Activated T-cell treated with anti-CD3 and anti-CD28 coated beads for 48 hours (primary cell): ENCODE measurements around the gene AP3D1.

Experiments
- DNase-seq: peaks from one replicate; pipeline ENCODE4 v3.0.0-alpha.2; 2020; ENCODE audit warnings: low read depth

AP3D1 gene

DNA sequence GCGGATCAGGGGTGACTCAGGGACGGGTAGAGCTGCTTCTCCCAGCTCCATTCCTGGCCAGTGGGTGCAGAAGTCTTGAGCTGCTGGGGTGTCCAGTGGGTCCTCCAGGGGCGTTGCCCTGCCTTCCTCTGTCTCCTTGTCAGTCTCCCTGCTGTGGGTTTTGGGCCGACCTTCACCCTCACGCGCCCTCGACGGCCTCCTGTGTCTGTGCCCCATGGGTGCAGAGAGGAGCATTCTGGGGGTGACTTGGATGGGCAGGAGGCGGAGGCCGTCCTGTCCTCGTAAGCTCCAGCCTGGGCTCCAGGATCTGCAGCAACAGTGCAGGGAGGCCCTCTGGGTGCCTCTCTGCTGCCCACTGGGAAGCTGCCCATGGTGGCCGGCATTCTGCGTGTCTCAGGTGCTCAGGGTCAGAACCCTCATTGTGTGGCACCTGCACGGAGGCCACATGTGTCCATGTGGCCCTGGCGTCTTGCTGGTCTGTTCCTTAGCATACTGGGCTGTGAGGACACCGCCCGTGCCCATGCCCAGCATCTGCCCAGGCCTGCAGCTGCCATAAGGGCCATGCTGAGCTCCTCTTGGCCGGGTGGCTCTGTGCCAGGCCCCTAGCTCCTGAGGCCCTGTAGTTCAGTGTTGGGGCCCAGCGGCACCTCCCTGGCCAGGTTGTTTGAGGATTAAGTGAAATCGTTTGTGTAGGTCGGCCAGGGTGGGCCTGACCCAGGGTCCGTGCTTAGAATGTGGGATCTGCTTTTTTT lies 29.7 kb upstream of the AP3D1 start:
- DNase-seq = no peak

DNA sequence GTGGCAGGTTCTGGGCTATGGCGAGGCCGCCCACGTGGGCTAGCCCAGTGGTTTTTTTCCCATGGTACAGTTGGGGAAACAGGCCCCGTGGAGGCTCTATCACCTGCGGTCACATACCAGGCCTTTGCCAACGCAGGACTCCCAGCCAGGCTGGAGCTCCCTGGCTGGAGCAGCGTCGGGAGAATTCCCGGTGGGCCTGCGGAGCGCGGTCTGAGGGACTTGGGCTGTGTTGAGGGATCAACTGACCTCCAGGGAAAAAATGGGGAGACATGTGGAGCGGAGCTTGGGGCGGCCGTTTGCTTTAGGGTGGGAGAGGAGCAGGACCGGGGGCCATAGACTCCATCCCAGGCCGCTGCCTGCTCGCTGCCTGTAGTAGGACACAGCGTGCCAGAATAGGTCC lies 28.7 kb upstream of the AP3D1 start:
- no peak for DNase-seq

DNA sequence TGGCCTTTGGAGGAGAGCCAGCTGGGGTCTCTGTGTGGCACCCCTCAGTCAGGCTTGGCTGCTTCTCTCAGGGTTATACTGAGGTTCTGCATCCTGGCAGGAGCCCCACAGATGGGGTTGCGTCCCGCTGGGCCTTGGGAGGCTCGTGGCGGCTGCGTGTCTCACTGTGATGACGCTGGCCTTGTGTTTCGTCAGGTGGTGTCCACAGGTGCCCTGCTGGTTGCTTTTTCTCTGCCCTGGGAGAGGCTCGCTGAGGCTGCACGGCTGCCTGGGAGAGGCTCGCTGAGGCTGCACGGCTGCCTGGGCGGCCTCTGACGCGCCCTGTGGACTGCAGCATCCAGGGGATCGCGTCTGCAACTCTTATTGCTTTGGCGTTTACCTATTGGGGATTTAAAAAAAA lies 27.7 kb upstream of the AP3D1 start:
- DNase-seq = no peak

DNA sequence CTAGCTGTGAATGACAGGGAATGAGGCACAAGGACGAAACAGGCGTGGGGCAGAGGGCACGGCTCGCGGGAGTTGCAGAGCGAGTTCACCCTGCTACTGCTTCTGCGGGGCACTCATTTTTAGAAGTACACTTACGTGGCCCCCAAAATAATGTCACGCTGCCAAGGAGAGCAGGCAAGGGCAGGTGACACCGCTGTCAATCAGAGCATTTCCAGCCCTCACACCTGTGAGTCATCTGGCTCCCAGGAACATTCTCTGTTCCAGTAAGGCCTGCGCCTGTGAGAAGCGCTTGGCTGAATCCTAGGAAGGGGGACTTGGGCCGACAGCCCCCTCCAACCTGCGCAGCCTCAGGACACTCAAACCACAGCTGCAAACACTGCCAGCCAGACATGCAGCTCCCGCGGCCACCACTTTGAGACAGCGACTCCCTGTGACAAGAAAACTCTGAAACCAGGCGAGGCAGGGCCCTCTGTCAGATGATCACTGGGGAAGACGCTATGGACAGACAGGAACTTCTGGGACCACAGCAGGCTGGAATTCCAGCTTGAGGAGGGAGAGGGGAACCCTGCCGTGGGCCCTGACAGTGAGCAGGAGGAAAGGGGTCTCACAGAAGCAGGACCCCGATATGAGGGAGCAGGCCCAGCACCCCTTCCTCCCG lies 25.1 kb upstream of the AP3D1 start:
- no peak for DNase-seq

DNA sequence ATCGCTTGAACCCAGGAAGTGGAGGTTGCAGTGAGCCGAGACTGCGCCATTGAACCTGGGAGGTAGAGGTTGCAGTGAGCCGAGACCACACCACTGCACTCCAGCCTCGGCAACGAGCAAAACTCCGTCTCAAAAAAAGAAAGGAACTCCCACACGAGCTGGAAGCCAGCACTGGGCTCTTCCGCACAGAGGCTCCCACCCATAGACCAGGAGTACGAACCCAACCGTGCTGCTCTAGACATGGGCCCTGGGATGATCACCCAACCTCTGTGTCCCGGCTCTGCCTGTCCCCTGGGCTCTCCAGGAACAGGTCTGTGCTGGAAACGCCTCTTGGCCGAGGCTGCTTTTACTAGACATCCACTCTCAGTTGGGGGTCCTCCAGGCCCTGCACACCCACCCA lies 24.4 kb upstream of the AP3D1 start:
- no peak for DNase-seq

DNA sequence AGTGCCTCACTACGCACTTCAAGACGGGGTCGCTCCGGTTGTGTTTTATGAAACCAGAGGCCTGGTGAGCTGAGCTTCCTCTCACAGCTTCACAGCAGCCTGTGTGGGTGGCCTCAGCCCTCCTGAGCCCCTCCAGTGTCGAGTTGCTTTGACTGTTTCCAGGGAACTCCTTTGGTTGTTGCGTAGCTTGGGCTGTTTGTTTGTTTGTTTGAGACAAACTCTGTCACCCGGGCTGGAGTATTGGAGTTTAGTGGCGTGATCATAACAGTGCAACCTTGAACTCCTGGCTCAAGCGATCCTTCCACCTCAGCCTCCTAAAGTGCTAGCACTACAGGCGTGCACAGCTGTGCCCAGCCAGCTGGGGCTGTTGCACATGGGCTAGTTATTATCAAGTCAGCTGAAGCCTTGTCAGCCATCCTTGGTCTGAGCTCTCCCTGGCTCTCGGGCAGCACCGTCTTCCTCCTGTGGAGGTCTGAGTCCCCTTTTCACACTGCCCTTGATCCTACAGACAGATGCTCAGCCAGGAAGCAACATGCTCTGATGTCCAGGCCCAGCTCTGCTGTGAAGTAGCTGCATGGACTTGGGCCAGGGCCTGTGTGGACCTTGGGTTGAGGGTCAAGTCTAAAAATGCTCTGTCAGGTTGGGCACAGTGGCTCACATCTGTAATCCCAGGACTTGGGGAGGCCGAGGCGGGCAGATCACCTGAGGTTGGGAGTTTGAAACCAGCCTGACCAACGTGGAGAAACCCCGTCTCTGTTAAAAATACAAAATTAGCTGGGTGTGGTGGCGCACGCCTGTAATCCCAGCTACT lies 22.6 kb upstream of the AP3D1 start:
- DNase-seq = no peak

DNA sequence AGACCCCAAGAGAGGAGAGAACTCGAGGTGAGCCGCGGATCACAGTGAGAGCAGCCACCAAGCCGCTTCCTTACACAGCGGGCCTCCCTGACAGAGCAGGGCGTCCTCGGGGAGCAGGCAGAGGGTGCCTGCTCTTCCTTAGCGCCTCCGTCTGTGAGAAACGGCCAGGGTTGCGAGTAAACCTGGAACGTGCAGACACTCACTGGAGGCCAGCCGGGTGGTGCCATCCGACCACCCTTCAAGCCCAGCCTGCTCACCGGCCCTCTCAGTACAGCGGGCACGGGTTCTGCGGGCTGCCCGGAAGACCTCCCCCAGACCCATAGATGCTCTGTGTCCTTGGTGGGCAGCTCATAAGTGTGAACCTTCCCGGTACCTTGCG lies 22.0 kb upstream of the AP3D1 start:
- DNase-seq = no peak

DNA sequence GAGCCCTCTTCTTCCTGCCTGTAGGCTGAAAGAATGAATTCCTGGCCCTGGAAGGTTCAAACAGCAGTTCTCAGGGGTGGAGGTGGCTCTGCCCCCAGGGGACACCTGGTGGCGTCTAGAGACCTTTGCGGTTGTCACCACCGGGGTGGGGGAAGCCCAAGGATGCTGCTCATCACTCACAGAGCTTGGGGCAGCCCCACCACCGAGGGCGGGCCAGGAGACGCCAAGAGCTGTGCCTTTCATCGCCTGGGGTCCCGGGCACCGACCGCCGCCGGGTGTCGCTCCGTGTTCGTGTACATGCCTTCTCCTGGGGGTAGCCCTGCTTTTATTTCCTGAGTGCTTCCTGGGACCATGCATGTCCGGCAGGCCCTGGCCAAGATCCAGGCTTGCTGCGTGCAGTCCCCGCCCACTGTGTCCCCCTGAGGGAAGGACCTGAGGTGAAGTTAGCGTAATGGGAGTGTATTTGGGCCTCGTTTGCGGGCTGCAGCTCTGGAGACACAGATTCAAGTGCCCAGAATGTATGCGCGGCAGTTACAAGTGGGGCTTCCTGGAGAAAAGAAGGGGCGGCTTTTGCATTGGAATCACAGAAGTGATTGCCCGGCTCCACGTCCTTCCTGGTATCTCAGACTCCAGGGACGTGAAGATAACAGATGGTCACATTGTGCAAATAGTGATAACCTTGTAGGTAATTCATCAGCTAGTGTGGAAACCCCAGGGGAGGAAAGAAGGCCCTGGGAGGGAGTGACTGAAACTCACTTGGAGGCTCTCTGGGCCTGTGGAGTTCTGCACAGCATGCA lies 20.2 kb upstream of the AP3D1 start:
- peak; percentile 80 for DNase-seq

DNA sequence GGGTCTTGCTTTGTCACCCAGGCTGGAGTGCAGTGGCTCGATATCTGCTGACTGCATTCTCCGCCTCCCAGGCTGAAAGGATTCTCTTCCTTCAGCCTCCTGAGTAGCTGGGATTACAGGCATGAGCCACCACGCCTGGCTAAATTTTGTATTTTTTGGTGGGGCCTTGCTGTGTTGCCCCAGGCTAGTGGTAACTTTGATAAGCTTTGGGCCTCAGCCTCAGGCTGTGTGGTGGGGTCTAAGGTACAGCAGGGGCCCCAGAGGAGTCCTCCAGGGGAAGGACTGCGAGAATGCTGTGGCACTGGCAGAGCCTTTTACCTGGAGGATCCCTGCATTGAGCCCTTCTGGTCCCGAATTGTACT lies 19.6 kb upstream of the AP3D1 start:
- DNase-seq = no peak

DNA sequence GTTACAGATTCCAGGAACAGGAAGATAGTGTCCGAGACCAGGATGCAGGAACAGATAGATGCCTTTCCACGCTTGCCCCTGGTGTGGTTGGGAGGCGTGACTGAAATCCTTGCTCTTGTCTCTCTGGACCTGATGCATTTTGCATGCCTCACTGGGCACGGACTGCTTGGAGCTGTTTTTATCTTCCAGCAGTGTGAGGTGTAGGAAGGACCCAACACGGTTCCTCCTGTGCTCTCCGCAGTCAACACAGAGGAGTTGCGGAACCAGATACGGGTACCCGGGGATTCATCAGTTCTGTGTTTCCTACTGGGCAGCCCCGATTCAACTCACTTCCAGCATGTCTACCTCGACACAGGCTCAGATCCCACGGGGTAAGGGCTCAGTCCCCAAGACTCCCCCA lies 18.9 kb upstream of the AP3D1 start:
- DNase-seq = no peak

DNA sequence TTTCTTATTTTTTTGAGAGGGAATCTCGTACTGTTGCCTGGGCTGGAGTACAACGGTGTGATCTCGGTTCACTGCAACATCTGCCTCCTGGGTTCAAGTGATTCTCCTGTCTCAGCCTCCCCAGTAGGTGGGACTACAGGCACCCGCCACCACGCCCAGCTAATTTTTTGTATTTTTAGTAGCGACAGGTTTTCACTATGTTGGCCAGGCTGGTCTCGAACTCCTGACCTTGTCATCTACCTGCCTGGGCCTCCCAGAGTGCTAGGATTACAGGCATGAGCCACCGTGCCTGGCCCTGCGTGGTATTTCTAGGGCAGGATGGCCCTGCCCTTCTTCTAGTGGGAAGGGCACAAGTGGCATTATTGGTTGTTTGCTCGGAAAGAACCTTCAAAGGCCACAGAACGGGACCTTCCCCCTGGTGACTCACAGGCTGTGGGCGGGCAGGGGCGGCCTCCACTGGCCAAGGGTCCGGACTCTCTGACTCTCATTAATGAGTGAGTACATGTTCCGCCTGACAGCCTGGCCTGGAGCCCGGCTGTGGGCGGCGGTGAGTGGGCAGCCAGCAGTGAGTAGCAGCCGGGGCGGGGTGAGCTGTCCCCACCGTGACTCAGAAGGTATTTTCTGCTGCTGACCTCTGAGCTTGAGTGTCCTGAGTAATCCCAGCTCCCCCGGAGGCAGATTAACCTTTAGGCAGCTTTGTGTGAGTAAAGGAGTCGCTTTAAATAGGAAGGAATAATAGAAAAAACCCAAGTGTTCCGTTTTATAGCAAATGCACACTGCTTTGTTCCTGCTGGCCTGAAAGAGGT lies 17.5 kb upstream of the AP3D1 start:
- peak; percentile 74 for DNase-seq

DNA sequence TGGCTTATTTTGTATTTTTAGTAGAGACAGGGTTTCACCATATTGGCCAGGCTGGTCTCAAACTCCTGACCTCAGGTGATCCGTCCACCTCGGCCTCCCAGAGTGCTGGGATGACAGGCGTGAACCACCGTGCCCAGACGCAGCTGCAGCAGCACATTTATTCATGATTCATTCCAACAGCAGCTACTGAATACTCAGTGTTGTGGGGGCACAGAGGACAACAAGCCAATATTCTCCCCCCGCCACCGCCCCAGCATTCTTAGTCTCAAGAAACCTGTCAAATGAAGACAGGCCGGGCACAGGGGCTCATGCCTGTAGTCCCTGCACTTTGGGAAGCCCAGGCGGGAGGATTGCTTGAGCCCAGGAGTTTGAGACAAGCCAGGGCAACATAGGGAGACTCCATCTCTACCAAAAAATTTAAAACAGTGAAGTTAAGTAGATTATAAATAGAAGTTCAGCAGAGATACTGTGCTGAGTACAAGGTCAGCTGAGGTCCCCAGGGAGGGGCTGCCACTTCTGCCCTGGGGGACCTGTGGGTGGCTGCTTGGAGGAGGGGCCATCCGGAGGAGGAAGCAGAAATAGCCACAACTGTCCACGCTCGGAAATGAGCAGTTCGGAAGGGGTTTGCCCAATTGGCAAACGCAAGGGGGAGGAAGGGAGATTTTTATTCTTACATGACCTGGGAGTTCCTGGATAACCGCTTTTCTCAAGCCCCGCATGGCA lies 16.7 kb upstream of the AP3D1 start:
- no peak for DNase-seq

DNA sequence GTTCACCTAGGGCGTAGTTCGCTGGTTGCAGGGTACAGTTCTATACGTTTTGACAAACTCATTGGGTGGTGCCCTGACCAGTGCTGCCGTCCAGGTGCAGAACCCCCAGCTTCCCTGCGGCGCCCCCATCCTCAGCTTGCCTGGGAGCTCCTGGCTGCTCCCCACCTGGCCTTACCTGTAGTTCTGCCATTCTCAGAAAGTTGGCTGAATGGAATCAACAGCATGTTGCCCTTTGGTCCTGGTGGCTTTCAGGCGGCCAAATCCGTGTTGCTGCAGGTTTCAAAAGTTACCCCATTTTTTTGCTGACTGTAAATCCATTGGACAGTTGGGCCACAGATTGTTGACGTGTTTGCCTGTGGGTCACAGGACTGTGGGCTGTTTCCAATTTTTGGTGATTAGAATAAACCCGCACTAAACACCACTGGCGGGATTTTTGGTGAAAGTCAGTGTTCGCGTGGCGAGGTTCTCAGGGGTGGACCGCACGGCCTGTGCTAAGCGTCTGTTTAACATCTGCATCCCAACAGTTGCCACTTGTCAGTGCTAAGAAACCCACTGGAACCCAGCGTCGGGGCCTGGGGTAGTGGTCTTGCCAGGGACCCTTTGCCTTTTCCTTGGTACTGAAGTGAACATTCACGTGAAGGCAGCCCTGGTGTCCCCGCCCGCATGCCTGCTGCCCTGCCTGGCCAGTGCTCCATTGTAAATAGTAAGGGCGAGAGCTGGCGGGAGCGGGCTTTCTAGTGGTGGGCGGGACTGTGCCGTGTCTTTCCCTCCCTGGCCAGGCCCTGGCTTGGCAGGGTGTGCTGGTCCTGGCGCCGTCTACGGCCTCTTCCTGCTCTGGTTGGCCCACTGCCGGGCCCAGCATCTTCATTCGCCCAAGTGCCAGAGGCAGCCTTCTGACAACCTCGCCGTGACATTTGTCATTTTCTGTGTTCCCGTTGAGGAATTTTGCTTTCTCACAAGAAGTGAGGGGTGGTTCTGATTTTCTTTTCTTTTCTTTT lies 15.7 kb upstream of the AP3D1 start:
- DNase-seq = no peak

DNA sequence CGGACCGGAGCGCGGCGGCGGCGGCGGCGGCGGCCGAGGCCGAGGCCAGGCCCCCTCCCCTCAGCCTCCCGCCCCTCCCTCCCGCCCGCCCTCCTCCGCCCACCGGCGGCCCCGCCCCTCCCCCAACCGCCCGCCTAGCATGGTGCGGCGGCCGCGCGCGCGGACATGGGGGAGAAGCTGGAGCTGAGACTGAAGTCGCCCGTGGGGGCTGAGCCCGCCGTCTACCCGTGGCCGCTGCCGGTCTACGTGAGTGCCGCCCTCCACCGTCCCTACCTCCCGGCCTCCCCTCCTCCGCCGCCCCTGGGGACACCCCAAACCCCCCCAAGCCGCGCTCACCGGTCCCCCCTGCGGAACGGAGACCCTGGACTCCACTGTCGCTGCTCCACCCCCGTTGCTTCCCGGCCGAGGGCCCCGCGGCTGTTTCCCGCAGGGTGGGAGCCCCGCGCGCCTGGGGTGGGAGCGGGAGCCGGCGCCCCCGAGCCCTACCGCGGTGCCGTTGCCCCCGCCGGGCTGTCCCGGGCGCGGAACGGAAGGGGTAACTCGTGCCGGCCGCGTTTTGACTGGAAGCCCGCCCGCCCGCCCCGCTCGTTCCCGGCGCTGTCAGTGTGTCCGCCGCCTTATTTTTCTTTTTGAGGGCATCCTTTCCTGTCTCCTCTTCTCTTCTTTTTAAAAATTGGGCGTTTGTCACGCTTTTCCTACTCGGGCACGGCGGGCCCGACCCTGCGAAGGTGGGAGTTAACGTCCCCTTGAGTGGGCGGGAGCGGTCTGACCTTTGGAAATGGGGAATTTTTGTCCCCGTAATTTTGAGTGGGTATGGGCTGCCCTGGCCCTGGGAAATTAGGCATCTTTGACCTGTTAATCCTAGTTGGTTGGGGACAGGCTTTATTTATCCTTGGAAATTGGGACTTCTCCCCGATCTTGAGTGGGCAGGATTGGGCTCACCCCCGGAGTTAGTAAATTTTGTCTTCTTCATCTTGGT lies 12.9 kb upstream of the AP3D1 start:
- DNase-seq = peak; percentile 36

DNA sequence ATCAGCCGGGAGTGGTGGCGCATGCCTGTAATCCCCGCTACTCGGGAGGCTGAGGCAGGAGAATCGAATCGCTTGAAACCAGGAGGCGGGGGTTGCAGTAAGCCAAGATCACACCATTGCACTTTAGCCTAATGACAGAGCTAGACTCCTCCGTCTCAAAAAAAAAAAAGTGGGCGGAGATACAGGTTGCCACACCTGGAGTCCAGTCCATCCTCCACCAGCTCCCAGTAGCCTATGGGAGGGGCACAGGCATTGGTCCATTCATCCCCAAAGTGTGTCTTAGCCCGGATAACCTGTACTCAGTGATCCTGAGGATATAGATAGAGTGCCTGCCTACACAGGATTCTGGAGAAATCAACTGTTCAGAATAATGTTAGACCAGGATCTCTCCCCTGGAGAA lies 9.0 kb upstream of the AP3D1 start:
- no peak for DNase-seq

DNA sequence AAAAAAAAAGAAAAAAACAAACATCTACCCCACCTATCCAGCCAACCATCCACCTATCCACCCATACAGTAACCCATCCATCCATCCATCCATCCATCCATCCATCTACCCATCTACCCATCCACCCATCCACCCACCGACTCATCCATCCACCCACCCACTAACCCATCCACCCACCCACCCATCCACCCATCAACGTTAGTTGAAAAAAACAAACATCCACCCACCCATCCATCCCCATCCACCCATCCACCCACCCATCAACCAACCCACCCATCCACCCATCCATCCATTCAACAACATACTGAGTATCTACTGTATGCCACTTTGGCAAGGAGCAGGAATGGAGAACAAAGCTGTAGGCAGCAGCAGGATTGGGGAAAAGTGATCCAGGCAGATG lies 6.1 kb upstream of the AP3D1 start:
- no peak for DNase-seq

DNA sequence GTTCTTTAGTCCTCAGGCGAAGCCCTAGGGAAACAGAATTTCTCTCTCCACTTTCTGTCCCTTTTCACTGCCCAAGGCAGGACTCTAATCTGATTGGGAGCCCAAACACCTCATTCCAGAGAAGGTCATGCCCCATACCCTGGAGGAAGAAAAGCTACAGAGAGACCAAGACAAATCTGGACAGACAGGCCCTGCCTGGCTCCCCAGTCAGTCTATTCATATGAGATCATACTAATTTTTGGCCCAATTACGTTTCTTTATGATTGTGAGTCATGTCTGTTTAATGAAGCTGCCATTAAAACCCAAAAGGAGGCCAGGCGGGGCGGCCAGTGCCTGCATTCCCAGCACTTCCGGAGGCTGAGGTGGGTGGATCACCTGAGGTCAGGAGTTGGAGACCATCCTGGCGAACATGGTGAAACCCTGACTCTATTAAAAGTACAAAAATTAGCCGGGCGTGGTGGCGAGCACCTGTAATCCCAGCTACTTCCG lies 3.3 kb upstream of the AP3D1 start:
- no peak for DNase-seq

DNA sequence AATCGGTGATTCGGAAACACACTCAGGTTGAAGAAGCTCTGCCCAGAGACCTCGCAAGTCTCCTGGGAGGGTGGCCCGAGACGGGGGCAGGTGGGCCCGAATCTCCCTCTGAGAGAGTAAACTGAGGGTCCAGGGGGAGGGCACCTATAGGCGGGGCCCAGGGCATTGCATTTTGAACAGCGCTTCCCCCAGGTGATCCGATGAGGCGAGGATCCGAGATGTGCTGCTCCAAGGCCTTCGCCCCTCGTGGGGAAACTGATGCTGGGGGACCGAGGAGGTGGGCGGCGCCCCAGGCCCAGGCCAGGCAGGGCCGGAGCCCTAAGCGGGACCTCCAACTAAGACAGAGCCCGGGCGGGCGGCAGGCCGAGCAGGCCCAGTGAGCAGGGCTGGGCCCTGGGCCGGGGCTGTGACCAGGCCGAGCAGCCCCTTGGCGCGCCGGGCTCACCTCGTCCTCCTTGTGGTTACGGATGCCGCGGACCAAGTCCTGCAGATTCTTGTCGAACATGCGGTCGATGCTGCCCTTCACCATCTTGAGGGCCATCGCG lies 500 bp downstream of the AP3D1 start:
- DNase-seq = no peak
